HG03025 (cell line): ENCODE results near the gene ST8SIA6.
"Not testable (repeated sequence)": the region's sequence is repeated elsewhere in the genome, so short reads cannot be mapped to it uniquely, and the experiment has no call there.

ENCODE experiments used
- ATAC-seq: cut with Tn5 transposase; IDR thresholded peaks from one replicate; pipeline ENCODE4 v1.9.1; 2021; ENCODE audit warnings: mild to moderate bottlenecking, moderate library complexity; ENCODE audit not compliant: unreplicated experiment, low FRiP score

Gene ST8SIA6

GRCh38 chr10:17454161-17455014 is at the start of gene ST8SIA6:
TSS of gene ST8SIA6 (minus strand) at chr10:17454595. CDS start at chr10:17454255, 340 bp downstream.
- ATAC-seq: peak; percentile 56

DNA sequence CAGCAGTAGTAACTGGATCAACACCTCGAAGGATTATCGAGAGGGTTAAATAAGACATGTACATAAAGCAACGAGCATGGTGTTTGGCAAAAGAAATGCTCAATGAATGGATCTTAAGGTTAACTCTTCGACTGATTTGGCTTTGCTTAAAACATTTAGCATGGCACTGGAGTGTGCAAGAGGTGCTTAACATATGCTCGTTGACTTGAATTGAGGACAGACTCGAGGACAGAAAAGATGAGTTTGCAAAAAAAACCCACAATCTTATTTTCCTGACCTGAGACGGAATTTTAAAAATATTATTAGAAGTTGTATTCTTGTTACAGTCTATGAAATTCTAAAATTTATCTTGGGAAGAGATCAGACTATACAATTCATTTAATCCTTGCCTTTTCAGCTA is 49.4 kb upstream of the ST8SIA6 start:
- ATAC-seq: no peak

DNA sequence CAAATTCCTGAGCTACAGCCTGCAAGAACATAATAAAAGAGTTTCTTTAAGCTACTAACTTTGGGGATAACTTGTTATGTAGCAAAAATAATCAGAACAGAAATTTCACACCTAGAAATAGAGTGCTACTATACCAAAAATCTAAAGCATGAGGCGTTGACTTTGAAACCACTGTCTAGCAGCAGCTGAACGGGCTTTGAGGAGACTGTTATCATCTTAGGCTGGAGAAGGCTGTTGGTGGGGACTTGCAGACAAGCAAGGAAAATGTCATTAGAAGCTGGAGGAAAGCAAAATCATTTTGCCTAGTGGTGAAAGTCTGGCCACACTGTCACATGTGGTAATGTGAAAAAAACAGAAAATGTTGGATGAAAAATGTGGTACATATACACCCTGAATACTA is 48.4 kb upstream of the ST8SIA6 start:
- no peak for ATAC-seq

DNA sequence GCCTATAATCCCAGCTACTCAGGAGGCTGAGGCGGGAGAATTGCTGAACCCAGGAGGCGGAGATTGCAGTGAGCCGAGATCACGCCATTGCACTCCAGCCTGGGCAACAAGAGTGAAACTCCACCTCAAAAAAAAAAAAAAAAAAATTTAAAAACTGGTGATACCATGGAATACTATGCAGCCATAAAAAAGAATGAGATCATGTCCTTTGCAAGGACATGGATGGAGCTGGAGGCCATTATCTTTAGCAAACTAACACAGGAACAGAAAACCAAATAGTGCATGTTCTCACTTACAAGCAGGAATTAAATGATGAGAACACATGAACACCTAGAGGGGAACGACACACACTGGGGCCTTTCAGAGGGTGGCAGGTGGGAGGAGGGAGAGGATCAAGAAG is 44.6 kb upstream of the ST8SIA6 start:
- not testable (repeated sequence) for ATAC-seq

DNA sequence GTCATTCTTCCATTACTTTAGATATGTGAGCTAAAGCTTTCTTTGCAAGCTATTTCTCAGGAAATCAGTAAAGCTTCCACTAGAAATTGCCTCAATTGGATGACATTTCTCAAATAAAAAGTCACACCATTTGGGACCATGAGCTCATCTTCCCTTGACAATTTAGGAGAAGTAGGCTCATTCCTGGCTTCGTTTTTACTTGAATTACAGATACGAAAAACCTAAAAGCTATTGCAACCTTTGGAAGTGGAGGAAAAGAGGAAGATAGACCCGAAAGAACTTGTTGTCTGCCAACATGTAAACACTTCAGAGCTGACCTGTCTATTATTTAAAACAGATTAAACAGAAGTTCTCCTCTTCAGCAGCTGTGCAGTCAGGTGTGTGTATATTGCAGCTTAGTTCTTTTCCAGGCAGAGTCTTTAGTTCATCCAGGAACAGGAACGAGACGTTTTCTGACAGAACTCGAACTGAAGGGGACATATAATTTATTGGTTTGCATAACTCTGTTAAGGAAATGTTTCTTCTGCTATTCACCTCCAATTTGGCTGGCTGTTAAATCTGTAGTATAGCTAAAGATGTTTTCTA is 43.1 kb upstream of the ST8SIA6 start:
- ATAC-seq: no peak

GRCh38 chr10:17494626-17495260 is 40.3 kb upstream of the ST8SIA6 start:
- ATAC-seq: no peak

GRCh38 chr10:17488848-17489247 is 34.5 kb upstream of the ST8SIA6 start:
- ATAC-seq: no peak

DNA sequence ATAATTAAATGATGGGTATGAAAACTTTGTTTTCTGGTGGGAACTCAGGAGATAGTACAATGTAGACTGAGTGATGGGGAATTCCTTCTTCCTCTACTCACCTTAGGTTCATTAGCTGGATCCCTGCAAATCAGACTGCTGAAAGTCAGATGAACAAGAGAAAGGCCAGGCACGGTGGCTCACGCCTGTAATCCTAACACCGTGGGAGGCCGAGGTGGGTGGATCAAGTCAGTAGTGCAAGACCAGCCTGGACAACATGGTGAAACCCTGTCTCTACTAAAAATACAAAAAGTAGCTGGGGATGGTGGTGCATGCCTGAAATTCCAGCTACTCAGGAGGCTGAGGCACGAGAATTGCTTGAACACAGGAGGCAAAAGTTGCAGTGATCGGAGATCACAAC is 28.7 kb upstream of the ST8SIA6 start:
- ATAC-seq: no peak

DNA sequence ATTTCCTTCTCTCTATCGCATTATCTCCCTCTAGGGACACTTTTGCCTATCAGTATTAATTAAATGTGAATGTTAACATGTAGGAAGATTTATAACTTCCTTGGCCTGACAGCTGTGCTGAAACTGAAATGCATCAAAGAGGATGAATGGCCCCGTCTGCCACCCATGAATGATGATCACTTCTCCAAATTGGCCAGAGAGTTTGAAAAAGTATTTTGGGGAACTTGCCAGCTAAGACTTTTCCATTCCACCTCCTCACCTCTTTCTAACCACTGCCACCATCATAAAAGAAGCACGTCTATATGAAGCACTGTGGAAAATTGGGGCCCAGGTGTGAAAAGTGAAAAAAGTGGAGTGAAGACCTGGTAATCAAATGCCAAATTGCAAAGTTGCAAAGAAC is 25.4 kb upstream of the ST8SIA6 start:
- ATAC-seq: no peak

DNA sequence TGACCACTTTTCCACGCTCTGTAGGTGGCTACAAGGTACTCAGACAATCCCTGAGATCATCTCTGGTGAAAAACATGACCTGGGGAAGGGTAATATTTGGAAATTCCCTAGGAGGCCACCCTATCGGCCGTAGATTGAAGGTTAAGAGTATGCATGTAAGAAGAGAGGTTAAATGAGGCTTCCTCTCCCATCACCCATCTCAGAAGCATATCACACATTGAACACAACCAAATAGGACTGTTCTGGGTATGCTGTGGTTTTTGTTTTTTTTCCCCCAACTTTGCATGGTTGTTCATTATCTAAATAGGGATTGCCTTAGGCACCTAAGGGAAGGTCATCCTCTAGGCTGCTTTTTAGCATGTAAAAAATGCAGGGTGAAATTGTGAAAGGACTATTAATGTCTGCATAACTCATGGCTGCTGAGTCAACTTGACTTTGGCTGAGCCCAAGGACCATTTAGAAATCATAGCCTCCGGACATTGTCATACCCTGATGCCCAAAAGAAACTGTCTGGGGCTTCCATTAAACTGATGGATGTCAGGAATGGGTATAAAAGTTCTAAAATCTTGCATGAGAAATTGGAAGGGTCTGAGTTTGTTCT is 24.7 kb upstream of the ST8SIA6 start:
- no peak for ATAC-seq

DNA sequence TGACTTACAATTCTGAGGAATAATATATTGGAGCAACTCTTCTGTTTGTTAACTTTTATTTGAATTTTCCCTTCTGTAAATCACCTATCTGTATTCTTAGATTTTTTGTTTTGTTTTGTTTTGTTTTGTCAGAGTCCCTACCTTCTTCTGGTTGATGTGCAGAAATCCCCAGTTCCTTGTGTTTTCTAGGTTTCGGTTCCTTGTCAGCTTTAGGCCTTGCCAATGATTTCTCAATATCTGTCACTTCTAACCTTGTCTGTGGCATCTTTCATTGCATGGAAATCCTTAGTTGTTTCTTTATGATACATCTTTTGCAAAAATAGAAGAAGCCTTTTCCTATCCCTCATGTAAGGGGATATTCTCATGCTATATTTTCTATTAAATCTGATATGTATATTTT is 21.7 kb upstream of the ST8SIA6 start:
- ATAC-seq: no peak

DNA sequence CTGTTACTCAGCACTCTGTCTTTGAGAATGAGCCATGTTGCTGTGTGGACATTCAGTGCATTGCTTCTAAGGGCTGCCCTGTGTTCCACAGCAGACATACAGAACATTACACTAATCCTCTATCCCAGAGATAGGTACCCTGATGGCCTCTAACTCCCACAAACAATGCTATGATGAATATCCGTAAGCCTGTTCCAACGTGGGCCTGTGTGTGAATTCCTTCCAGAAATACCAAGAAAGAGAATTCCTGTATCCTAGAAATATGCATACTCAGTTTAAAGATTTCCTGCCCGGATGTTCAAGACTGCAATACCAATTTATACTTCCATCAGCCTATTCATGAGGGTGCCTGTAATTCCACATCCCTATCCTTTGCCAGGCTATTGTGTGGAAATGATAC is 21.3 kb upstream of the ST8SIA6 start:
- no peak for ATAC-seq

DNA sequence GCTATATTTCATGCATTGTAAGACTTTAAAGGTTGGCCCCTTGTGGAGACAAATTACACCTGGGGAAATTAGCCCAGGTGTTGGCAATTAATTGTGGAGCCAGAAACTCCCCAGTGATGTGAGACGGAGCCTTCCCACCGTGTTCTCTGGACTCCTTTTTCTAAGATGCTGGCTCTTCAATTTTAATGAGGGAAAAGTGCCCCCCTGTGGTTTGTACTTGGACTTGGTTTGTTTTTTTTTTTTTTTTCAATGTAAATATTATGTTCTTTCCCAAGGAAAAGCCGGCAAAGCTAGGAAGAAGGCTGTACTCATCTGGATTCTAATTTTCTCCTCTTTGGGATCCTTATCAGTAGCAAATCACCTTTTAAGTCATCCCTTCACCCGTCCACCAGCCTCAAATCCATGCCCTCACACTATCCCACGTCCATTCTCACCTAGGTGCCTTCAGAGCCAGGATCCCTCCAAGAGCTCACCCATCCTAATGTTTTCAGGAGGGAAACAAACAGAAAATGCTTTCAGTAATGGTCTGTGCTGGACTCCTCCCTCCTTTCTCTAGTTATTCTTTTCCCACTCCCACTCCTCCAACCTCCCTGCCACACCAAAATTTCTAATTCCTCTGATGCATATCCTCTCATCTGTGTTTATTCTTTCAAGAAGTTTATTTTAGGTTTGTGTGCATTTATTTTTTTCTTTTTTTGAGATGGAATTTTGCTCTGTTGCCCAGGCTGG is 20.4 kb upstream of the ST8SIA6 start:
- ATAC-seq: no peak

DNA sequence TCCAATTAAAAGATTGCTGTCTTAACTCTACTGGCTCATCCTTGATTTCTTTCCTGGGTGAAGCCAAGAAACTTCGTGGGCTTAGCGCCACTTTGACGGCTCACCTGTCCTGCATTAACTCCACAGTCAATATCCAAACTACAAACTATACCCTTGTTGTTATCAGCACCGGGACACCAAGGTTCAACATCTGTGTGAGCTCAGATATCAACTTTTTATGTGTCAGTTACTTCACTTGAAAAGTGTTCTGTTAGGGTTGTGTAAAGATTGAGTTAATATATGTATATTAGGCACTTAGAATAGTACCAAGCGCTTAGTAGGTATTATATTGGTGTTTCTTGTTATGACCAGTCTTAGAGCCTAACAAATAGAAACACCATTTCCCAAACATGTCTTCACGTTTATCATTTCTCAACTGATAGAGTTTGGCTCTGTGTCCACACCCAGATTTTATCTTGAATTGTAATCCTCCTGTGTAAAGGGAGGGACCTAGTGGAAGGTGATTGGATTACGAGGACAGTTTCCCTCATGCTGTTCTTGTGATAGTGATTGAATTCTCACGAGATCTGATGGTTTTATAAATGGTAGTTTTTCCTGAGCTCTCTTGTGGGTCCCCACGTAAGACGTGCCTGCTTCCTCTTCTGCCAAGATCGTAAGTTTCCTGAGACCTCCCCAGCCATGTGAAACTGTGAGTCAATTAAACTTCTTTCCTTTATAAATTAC is 19.0 kb upstream of the ST8SIA6 start:
- no peak for ATAC-seq

DNA sequence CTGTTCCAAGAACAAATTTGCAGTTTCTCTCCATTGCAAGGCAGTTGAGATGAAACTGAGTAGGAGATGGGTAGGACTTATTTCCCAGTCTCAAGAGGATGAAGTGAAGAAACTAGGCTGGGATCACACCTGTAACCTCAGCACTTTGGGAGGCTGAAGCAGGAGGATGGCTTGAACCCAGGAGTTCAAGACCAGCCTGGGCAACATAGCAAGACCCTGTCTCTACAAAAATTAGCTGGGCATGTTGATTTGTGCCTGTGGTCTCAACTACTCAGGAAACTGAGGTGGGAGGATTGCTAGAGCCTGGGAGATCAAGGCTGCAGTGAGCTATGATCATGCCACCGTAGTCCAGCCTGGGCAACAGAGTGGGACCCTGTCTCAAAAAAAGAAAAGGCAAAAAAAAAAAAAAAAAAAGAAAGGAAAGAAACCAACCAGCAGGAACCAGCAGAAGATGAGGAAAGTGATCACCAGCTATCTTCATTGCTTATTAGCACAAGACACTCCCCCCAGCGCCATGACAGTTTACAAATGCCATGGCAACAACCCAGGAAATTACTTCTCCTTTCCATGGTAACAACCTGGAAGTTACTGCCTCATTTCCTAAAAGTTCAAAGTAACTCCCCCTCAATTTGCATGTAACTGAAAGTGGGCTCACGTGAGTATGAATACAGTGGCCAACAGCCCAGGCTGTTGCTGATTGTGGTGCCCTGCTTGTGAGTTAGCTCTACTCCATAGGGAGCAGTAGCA is 18.3 kb upstream of the ST8SIA6 start:
- ATAC-seq: no peak

DNA sequence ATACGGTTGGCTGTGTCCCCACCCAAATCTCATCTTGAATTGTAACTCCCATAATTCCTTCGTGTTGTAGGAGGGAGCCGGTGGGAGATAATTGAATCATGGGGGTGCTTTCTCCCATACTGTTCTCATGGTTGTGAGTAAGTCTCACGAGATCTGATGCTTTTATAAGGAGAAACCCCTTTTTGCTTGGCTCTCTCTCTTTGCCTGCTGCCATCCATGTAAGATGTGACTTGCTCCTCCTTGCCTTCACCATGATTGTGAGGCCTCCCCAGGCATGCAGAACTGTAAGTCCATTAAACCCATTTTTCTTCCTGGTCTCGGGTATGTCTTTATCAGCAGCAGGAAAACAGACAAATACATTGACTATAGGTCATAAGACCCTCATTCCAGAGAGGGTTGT is 15.9 kb upstream of the ST8SIA6 start:
- ATAC-seq: no peak

DNA sequence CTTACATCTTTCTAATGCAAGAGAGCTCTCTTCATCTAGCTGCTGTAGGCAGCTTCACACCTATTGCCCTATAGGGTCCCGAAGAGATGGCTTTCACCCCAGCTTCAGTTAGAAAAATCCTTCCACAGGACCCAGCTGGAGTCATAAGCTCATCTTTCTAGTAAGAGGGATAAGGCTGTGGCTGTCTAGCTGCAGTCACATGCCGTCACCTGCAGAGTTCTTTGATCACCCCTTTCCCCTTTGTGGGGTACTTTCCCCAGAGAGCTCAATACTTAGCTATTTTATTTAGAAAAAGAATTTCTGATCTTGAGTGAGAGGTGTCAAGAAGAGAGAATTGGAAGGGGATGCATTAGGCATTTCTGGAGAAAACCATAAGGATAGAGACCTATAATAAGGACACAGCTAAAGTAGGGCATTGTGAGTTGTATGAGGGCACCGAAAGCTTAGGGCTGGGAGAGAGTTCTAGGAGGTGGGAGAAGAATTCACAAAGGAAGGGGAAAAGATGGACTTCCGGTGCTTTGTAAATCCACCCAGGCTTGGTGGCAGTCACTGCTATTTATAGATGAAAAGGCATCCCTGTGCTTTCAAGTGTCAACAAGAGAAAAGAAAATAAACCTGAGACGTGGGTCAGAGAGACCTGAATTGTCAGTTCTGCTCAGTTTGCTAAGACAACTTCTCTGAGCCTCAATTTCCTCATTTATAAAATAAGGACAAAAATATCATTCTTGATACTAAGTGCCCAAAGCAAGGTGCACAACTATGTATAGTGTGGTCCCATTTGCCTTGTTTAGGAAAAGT is 11.1 kb upstream of the ST8SIA6 start:
- ATAC-seq: no peak

DNA sequence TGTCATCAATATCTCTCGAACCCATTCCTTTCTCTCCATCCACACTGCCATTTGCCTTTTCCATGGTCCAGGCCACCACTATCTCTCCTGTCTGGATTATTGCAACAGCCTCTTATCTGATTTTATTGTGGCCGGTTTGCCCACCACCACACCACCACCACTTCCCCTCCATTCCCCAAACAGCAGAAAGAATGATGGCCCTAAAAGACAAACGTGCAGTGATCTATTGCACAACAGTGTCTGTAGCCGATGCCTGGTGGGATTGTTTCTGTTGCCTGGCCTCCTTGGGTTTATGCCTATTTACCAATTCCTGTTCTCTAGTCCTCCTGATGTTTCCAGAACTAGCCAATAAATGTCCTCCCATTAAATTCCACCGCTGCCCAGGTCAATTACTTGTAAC is 10.2 kb upstream of the ST8SIA6 start:
- no peak for ATAC-seq

DNA sequence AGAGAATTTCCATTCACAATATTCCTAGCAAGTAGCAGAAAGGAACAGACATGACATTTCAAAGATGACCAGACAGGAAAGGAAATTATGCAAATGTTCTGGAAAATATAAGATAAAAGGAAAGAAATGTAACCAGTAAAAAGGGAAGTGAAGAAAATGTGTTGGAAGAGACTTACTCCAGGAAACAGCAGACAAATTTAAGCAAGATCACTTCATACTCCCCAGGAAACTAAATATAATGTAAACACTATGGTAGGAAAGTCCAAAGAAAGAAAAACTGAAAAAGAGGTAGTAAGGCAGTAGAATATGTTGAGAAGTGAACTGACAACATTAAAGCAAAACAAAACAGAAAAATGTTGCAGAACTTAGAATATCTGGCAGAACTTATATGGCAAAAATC is 6.4 kb upstream of the ST8SIA6 start:
- no peak for ATAC-seq
